GM12875 (cell line): Measurements from ENCODE around the gene STRIT1.
"Not testable (repeated sequence)": the region's sequence is repeated elsewhere in the genome, so short reads cannot be mapped to it uniquely, and the experiment has no call there.

Experiments
- H3K4me3 ChIP-seq: one replicate; pipeline ENCODE4 v1.5.1; 2011; ENCODE audit warnings: low read depth, low read length, control low read depth
- TF ChIP-seq, protein P1 (sequence below): IDR thresholded peaks from 2 replicates; pipeline ENCODE4 v1.5.1; 2011; ENCODE audit warnings: low read depth, mild to moderate bottlenecking, control low read depth, inconsistent platforms, low read length, moderate library complexity, borderline replicate concordance; ENCODE audit not compliant: insufficient read depth

Gene STRIT1

DNA sequence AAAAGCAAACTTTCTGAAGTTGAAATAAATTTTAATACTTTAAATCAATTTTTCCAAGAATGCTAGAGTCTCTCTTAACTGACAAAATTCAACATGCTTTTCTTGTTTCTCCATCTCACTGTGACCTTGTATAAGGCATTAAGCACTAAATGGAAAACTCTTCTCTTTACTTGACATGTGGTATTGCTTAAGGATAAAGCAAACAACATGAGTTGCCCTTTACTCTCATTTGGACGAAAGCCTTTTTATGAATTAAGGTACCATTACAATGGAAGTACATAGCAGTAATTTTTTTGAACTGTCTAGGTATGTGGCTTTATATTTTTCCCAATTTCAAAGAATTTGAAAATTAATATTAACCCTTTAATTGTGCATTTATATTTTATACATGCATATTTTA, 1.4 kb downstream of the STRIT1 start:
- TF ChIP-seq, protein P1, sequence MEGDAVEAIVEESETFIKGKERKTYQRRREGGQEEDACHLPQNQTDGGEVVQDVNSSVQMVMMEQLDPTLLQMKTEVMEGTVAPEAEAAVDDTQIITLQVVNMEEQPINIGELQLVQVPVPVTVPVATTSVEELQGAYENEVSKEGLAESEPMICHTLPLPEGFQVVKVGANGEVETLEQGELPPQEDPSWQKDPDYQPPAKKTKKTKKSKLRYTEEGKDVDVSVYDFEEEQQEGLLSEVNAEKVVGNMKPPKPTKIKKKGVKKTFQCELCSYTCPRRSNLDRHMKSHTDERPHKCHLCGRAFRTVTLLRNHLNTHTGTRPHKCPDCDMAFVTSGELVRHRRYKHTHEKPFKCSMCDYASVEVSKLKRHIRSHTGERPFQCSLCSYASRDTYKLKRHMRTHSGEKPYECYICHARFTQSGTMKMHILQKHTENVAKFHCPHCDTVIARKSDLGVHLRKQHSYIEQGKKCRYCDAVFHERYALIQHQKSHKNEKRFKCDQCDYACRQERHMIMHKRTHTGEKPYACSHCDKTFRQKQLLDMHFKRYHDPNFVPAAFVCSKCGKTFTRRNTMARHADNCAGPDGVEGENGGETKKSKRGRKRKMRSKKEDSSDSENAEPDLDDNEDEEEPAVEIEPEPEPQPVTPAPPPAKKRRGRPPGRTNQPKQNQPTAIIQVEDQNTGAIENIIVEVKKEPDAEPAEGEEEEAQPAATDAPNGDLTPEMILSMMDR: no peak
- H3K4me3 ChIP-seq: no peak overlapping the region

DNA sequence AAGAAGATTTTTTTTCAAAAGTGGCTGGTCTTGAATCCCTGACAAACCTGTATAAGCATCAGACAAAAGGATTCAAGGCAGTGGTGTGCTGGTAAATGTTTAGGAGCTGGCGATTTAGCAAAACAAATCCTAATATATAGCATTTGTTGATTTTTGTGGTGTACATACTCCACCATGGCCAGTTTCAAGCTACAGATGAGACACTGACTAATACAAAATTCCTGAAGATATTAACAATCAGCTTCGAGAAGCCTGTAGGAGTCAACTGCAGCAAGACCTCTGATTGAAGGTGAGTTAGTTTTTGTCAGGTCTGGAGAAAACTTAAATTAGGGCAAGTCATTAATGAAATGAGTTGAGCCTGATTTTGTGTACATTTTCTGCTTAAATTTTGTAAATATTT, 6.7 kb downstream of the STRIT1 start:
- TF ChIP-seq, protein P1: no peak

DNA sequence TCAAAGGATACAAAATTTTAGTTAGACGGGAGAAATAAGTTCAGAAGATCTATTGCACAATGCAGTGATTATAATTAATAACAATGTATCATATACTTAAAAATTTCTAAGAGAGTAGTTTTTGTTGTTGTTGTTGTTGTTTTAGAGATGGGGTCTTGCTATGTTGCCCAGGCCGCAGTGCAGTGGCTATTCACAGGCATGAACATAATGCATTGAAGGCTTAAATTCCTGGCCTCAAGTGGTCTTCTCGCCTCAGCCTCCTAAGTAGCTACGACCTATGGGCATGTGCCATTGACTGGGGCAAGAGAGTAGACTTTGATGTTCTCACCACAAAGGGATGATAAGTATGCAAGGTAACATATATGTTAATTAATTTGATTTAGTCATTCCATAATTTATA, 7.5 kb downstream of the STRIT1 start:
- TF ChIP-seq, protein P1: no peak
- H3K4me3 ChIP-seq: no peak overlapping the region

More for the DNA sequence above, 6.7 kb downstream of the STRIT1 start:
- H3K4me3 ChIP-seq: no peak overlapping the region

DNA sequence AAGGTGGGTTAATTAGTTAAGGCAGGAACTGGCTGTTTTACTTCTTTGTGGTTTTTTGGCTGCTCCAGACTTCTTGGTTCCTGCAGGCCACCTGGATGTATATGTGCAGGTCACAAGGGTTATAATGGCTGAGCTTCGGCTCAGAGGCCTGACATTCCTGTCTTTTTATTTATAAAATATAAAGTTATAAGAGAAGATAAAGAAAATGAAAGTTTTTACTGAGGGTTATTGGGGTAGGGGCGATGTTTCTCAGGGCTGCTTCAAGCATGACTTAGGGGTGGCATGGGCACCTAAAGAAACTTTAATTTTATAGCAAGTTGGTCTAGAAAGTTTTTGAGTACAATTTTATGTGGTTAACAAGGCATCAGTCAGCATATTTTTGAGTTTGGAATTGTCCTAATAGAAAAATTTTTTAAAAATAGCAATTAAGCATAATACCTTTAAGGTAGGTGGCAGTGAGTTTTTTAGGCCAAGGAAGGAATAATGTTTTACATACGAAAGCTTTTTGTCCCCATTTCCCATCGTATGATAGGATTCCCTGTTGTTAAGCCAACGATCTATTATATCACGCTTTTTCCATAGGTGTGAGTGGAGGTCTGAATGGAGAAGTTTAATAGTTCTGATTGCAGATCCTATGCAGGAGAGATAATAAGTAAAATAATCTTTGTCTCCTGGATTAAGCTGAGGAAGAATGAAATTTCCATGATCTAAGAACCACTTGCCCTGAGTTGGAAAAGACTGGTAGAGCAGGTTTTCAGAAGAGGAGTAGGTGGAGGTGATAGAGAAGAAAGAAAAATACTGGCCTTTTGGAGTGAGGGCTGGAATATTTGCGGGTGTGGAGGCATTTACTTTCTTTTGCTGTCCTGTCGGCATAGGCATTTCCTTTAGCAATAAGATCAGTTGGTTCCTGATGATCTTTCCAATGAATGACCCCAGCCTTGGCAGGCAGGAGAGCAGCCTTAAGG, 10.1 kb downstream of the STRIT1 start:
- TF ChIP-seq, protein P1: no peak
- H3K4me3 ChIP-seq: no peak overlapping the region

DNA sequence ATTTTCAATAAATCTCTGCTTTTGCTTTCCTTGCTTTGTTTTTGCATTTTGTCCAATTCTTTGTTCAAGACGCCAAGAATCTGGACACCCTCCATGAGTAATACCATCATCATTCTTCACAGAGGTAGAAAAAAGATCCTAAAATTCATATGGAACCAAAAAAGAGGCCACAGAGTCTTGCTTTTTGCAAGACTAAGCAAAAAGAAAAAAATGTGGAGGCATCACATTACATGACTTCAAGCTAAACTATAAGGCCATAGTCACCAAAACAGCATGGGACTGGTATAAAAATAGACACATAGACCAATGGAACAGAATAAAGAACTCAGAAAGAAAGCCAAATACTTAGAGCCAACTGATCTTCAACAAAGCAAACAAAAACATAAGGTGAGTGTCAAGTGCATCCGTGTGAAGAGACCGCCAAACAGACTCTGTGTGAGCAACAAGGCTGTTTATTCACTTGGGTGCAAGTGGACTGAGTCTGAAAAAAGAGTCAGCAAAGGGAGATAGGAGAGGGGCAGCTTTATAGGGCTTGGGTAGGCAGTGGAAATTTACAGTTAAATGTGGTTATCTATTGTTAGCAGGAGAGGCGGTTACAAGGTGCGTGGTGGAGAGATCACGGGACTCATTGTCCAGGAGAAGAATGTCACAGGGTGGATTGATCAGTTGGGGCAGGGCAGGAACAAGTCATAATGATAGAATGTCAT, 10.9 kb downstream of the STRIT1 start:
- H3K4me3 ChIP-seq: no peak overlapping the region
- TF ChIP-seq, protein P1: no peak

DNA sequence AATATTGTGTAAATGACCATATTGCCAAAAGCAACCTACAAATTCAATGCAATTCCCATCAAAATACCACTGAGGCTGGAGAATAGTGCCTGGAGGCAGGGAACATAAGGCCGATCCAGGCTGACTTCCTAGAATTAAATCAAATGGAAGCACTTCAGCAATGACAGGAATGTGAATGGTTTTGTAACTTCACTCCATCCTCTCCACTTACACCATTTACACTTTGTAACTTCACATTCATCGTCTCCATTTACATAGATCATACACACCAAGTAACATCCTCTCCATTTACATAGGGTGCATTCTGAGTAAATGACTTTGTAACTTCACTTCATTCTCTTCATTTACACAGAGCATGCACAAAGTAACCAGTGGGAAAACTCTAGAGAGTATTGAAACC, 11.6 kb downstream of the STRIT1 start:
- TF ChIP-seq, protein P1: no peak
- H3K4me3 ChIP-seq: no peak overlapping the region

DNA sequence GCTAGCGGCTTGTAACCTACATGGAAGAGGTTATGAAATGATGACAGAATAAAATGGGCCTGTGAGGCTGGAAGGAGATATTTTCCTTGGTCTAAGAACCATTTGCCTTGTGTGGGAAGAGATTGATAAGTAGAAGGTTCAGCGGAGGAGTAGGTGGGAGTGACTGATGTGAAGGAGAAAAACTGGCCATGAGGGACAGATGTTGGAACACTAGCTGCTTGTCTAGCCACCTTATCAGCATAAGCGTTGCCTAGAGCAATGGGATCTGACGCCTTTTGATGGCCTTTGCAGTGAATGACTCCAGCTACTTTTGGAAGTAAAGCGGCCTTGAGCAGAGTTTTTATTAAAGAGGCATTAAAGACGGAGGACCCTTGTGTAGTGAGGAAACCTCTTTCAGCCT, 17.4 kb downstream of the STRIT1 start:
- H3K4me3 ChIP-seq: not testable (repeated sequence)

DNA sequence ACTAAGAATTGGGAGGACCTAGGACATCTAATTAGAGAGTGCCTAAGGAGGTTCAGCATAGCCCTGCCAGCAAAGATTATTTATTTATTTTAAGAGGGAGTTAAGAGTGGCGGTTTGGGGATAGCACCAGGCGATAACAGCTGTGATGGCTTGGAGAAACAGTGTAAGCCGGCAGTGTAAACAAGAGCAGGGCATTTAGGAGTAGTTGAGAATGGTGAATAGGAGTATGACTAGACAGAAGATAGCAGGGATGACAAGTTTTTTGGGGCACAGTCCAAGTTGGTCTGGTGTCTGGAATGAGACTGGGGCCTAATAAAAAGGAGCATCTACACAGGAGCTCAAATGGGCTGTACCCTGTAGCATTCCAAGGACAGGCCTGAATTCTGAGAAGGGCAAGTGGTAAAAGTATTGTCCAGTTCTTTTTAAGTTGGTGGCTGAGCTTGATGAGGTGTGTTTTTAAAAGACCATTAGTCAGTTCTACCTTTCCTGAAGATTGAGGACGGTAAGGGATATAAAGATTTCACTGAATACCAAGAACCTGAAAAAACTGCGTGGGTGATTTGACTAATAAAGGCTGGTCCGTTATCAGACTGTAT, 18.2 kb downstream of the STRIT1 start:
- not testable (repeated sequence) for H3K4me3 ChIP-seq

DNA sequence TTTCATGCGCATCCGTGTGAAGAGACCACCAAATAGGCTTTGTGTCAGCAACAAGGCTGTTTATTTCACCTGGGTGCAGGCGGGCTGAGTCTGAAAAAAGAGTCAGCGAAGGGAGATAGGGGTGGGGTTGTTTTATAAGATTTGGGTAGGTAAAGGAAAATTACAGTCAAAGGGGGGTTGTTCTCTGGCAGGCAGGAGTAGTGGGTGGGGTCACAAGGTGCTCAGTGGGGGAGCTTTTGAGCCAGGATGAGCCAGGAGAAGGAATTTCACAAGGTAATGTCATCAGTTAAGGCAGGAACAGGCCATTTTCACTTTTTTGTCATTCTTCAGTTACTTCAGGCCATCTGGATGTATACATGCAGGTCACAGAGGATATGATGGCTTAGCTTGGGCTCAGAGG, 19.0 kb downstream of the STRIT1 start:
- not testable (repeated sequence) for H3K4me3 ChIP-seq
